GM12891 (cell line): ENCODE measurements around the gene MPDU1.

Experiments used
- PAX5 ChIP-seq: IDR thresholded peaks from 2 replicates; pipeline ENCODE4 v1.6.1; 2011; ENCODE audit warnings: low read length, moderate library complexity, mild to moderate bottlenecking; ENCODE audit not compliant: insufficient read depth, severe bottlenecking
- POLR2A ChIP-seq: IDR thresholded peaks from 2 replicates; pipeline ENCODE4 v1.6.1; 2011; ENCODE audit warnings: low read depth, low read length, control low read depth
- POLR2AphosphoS5 ChIP-seq: IDR thresholded peaks from 2 replicates; pipeline ENCODE4 v1.6.1; 2011; ENCODE audit warnings: low read depth, low read length, control low read depth
- POU2F2 ChIP-seq: IDR thresholded peaks from 2 replicates; pipeline ENCODE4 v1.6.1; 2011; ENCODE audit warnings: low read depth, mild to moderate bottlenecking, control low read depth, low read length, moderate library complexity
- SPI1 ChIP-seq: IDR thresholded peaks from 2 replicates; pipeline ENCODE4 v1.6.1; 2011; ENCODE audit warnings: low read depth, low read length, control low read depth
- TAF1 ChIP-seq: IDR thresholded peaks from 2 replicates; pipeline ENCODE4 v1.6.1; 2011; ENCODE audit warnings: low read depth, low read length, control low read depth

- TF ChIP-seq POLR2A (no peak), POLR2AphosphoS5 (no peak), TAF1 (no peak), POU2F2 (no peak), SPI1 (no peak), PAX5 (no peak)
These were observed 44.6 kb upstream of the MPDU1 start for GRCh38 chr17:7538891-7539545.
